DOHH2 (cell line): ENCODE results near the gene NKAIN2.

ENCODE experiments used
- H3F3A ChIP-seq: fragments of 200-600 bp; sonication (generic), shearing (Covaris generic); 2 replicates; pipeline ENCODE4 v1.6.0; 2016; ENCODE audit warnings: antibody characterized with exemption, mild to moderate bottlenecking; ENCODE audit not compliant: control insufficient read depth, insufficient read depth
- H3K27ac ChIP-seq: fragments of 200-600 bp; sonication (generic); 2 replicates; pipeline ENCODE4 v1.5.1; 2014; ENCODE audit warnings: low read depth, mild to moderate bottlenecking, low read length, moderate library complexity
- H3K27me3 ChIP-seq: fragments of 200-600 bp; sonication (generic); 2 replicates; pipeline ENCODE4 v1.6.1; 2014; ENCODE audit warnings: mild to moderate bottlenecking, low read length, mixed read lengths; ENCODE audit not compliant: control insufficient read depth
- H3K36me3 ChIP-seq: fragments of 200-600 bp; sonication (generic); 2 replicates; pipeline ENCODE4 v1.6.1; 2014; ENCODE audit warnings: mild to moderate bottlenecking, low read length, moderate library complexity, mixed read lengths; ENCODE audit not compliant: control insufficient read depth
- H3K4me1 ChIP-seq: fragments of 200-600 bp; sonication (generic); 2 replicates; pipeline ENCODE4 v1.6.1; 2014; ENCODE audit warnings: mild to moderate bottlenecking, low read length, mixed read lengths; ENCODE audit not compliant: control insufficient read depth
- H3K4me2 ChIP-seq: fragments of 200-600 bp; sonication (generic); 2 replicates; pipeline ENCODE4 v1.6.0; 2014; ENCODE audit warnings: mild to moderate bottlenecking, low read length, moderate library complexity
- H3K4me3 ChIP-seq: fragments of 200-600 bp; sonication (generic); 2 replicates; pipeline ENCODE4 v1.5.1; 2014; ENCODE audit warnings: mild to moderate bottlenecking, low read length, mixed read lengths
- H3K79me2 ChIP-seq: fragments of 200-600 bp; sonication (generic); 2 replicates; pipeline ENCODE4 v1.6.1; 2014; ENCODE audit warnings: mild to moderate bottlenecking, low read length, mixed read lengths; ENCODE audit not compliant: control insufficient read depth
- H3K9me2 ChIP-seq: fragments of 200-600 bp; sonication (generic); replicated peaks from 2 replicates; pipeline ENCODE4 v1.6.1; 2014; ENCODE audit warnings: mild to moderate bottlenecking, low read length, mixed read lengths; ENCODE audit not compliant: control insufficient read depth
- H3K9me3 ChIP-seq: fragments of 200-600 bp; sonication (generic); 2 replicates; pipeline ENCODE4 v1.6.1; 2014; ENCODE audit warnings: antibody characterized with exemption, low read length, mixed read lengths; ENCODE audit not compliant: control insufficient read depth, insufficient read depth
- H4K20me1 ChIP-seq: fragments of 200-600 bp; sonication (generic); 2 replicates; pipeline ENCODE4 v1.6.0; 2014; ENCODE audit warnings: low read depth, mild to moderate bottlenecking, antibody characterized with exemption, low read length, moderate library complexity; ENCODE audit not compliant: control insufficient read depth, insufficient read depth
- CTCF ChIP-seq: fragments of 200-600 bp; sonication (generic); IDR thresholded peaks from one replicate; pipeline ENCODE4 v1.5.1; 2014; ENCODE audit warnings: antibody characterized with exemption, mild to moderate bottlenecking, low read depth, low read length; ENCODE audit not compliant: poor library complexity, severe bottlenecking
- EZH2phosphoT487 ChIP-seq: fragments of 200-600 bp; sonication (generic); IDR thresholded peaks from 2 replicates; pipeline ENCODE4 v1.6.1; 2017; ENCODE audit warnings: borderline replicate concordance, mild to moderate bottlenecking, antibody characterized with exemption, low read length, moderate library complexity, mixed read lengths

NKAIN2 gene

GRCh38 chr6:124438546-124439065 lies 634.9 kb downstream of the NKAIN2 start:
- H3K27me3 ChIP-seq, result no peaks in the 10 kb centered on the region
- no peak for TF ChIP-seq CTCF
- no peak for TF ChIP-seq EZH2phosphoT487
- no peaks in the 10 kb centered on the region for H3K9me3 ChIP-seq
- no peaks in the 10 kb centered on the region for H3F3A ChIP-seq
- no peak overlapping the region for H3K4me2 ChIP-seq
- no peaks in the 10 kb centered on the region for H3K9me2 ChIP-seq
- no peak overlapping the region for H3K27ac ChIP-seq
- no peaks in the 10 kb centered on the region for H4K20me1 ChIP-seq
- no peaks in the 10 kb centered on the region for H3K4me1 ChIP-seq
- no peaks in the 10 kb centered on the region for H3K36me3 ChIP-seq
- no peak overlapping the region for H3K4me3 ChIP-seq
- H3K79me2 ChIP-seq, result no peaks in the 10 kb centered on the region

GRCh38 chr6:124441450-124441849 lies 637.8 kb downstream of the NKAIN2 start:
- Histone ChIP-seq H4K20me1 (no peaks in the 10 kb centered on the region), H3K27ac (no peak overlapping the region), H3K36me3 (no peaks in the 10 kb centered on the region), H3K4me2 (no peak overlapping the region), H3K27me3 (no peaks in the 10 kb centered on the region), H3K4me3 (no peak overlapping the region), H3F3A (no peaks in the 10 kb centered on the region), H3K9me3 (no peaks in the 10 kb centered on the region), H3K9me2 (no peaks in the 10 kb centered on the region), H3K4me1 (no peaks in the 10 kb centered on the region), H3K79me2 (no peaks in the 10 kb centered on the region)
- TF ChIP-seq CTCF (no peak), EZH2phosphoT487 (no peak)

GRCh38 chr6:124443541-124443940 lies 639.9 kb downstream of the NKAIN2 start:
- Histone ChIP-seq H4K20me1 (no peaks in the 10 kb centered on the region), H3K79me2 (no peaks in the 10 kb centered on the region), H3K27me3 (no peaks in the 10 kb centered on the region), H3K4me3 (no peak overlapping the region), H3K9me3 (no peaks in the 10 kb centered on the region), H3K27ac (no peak overlapping the region), H3F3A (no peaks in the 10 kb centered on the region), H3K9me2 (no peaks in the 10 kb centered on the region), H3K4me1 (no peaks in the 10 kb centered on the region), H3K4me2 (no peak overlapping the region), H3K36me3 (no peaks in the 10 kb centered on the region)
- TF ChIP-seq CTCF (no peak), EZH2phosphoT487 (no peak)

GRCh38 chr6:124445581-124445980 lies 641.9 kb downstream of the NKAIN2 start:
- Histone ChIP-seq H3K4me3 (no peak overlapping the region), H3F3A (no peaks in the 10 kb centered on the region), H3K36me3 (no peaks in the 10 kb centered on the region), H3K27me3 (no peaks in the 10 kb centered on the region), H4K20me1 (no peaks in the 10 kb centered on the region), H3K27ac (no peak overlapping the region), H3K4me2 (no peak overlapping the region), H3K79me2 (no peaks in the 10 kb centered on the region), H3K9me2 (no peaks in the 10 kb centered on the region), H3K4me1 (no peaks in the 10 kb centered on the region), H3K9me3 (no peaks in the 10 kb centered on the region)
- no peak for TF ChIP-seq EZH2phosphoT487
- no peak for TF ChIP-seq CTCF
